Testis (tissue), 2 donors: ENCODE data around the gene DEFB119.

Source experiments
- CTCF ChIP-seq, 3 experiments: fragments of 450-650 bp in 2 of 3; fragments of 200-600 bp in 1 of 3; sonication (generic) in 1 of 3; IDR thresholded peaks; one replicate each; pipeline ENCODE4 v1.5.1; 2016 to 2019; ENCODE audit warnings: antibody characterized with exemption in 3 of 3, mild to moderate bottlenecking in 2 of 3, moderate library complexity in 1 of 3
- POLR2A ChIP-seq: fragments of 450-650 bp; IDR thresholded peaks from one replicate; pipeline ENCODE4 v1.6.1; 2017; ENCODE audit warnings: antibody characterized with exemption, mild to moderate bottlenecking, moderate library complexity

GRCh38 chr20:31415653-31416052 lies 25.3 kb upstream of the DEFB119 start:
- TF ChIP-seq CTCF (IDR thresholded peaks at IDR 0.05) (no peak), POLR2A (no peak)
